Measurements from ENCODE around the gene MYO15A.

Gene MYO15A

DNA sequence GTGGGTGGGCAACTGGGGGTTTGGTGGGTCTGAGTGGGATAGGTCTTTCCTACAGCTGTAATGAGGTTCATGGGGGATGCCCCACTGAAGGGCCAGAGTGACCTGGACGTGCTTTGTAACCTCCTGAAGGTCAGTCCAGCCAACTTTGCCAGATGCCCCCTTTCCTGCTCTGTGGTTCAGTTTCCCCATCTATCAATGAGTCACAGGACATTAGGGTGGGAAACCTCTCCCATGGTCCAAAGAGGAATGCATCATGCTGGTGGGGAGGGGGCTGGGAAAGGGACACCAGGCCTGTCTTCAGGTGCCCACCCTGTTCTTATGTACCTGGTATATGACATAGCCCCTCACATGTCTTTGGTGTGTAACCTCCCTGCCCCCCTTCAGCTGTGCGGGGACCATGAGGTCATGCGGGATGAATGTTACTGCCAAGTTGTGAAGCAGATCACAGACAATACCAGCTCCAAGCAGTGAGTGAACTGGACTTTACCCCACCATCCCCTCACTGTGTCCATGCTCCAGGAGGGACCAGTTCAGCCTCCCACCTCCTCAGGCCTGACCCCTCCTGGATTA lies 51.1 kb downstream of the MYO15A start:
- no peak for DNase-seq

- DNase-seq, result no peak
Observed at GRCh38 chr17:18160128-18160856, 51.7 kb downstream of the MYO15A start.

DNA sequence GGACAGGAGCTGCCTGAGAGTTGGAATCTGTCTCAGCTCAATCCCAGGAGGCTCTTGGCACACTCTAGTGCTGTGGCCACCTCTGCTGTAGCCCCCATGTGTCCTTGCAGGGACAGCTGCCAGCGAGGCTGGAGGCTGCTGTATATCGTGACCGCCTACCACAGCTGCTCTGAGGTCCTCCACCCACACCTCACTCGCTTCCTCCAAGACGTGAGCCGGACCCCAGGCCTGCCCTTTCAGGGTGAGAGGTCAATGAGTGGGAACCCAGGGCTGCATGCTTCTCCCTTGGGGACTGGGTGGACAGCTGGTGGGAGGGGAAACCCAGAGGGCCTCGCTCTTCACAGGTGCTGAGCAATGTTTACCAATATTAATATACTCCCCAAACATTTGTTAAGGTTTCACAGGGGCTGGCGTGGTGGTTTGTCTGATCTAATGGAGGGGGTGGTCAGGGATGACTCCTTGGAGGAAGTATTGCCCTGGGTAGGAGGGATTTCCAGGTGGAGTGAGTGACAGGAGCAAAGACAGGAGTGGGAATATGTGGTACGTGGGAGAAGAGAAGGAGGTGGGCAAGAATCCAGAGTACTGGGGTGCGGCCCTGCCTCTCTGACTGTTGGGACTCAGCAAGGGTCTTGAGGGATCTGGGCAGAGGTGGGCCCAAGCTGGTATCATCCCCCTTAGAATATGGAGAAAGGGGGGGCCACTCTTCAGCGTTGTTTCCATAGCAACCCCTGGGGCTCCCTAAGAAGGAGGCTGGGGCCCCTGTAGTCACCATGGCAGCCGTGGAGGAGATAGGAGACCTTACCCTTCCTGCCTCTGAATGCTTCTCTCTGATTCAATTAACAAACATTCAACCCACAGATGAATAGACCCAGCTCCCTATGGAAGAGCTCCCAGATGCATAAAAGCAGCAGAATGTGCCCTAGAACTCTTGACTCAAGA lies 52.9 kb downstream of the MYO15A start:
- no peak for DNase-seq

DNA sequence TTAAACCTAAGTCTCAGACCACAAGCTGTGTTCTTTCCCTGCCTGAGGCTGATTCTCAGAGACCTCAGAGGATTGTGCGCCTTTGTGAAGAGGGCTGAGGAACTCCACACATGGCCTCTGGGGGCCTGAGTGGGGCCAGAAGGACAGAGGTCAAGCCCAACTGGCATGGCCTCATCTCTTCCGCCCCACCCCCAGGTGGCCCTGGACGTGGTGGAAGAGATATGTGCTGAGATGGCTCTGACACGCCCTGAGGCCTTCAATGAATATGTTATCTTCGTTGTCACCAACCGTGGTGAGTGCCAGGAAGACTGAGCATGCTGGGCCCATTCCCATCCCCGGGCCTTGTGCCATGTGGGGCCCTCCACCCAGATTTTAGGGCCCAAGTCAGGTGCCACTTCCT lies 55.0 kb downstream of the MYO15A start:
- DNase-seq, result no peak

GRCh38 chr17:18166894-18167293 lies 58.3 kb downstream of the MYO15A start:
- DNase-seq, result no peak

DNA sequence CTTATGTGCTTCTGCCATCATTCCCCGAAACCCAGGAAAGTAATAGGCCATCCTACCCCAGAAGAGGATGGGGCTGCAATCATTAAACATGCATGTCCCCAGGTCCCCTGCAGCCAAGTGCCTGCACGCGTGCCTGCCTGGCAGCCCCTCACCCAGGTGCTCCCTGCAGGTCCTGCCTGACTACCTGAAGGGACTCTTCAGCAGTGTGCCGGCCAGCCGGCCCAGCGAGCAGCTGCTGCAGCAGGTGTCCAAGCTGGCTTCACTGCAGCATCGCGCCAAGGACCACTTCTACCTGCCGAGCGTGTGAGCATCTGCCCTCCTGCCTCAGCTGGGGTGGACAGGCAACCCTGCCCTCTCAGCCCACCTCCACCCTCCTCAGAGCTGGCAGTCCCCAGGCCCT lies 58.9 kb downstream of the MYO15A start:
- no peak for DNase-seq

- no peak for DNase-seq
Observed at GRCh38 chr17:18172531-18173278, 64.1 kb downstream of the MYO15A start.

- DNase-seq, result no peak
Observed at GRCh38 chr17:18173740-18174139, 65.2 kb downstream of the MYO15A start.

DNA sequence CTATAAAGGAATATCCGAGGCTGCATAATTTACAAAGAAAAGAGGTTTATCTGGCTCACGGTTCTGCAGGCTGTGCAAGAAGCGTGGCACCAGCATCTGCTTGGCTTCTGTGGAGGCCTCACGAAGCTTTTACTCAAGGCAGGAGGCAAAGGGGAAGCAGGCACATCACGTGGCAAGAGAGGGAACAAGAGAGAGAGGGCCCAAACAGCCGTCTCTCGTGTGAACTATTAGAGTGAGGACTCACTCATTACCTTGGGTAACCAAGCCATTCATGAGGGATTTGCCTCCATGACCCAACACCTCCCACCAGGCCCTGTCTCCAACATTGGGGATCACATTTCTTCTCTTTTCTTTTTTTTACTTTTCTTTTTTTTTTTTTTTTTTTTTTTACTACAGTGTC lies 67.6 kb downstream of the MYO15A start:
- no peak for DNase-seq

DNA sequence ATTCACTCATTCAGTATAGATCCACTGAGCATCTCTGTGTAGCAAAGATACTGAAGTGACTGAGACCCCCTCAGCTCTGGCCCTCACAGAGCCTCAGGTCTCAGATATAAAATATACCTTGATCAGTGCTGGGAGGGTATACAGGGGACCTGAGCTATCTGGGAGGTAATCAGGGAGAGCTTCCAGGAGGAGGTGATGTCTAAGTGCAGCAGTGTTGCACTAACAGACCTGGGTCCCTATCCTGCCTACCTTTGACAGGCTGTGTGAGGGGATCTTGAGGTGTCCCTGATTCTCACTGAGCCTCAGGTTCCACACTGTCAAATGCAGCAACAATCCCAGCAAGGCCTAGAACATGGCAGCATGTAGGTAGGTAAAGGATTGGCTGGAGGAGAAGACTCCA lies 68.6 kb downstream of the MYO15A start:
- DNase-seq, result no peak

GRCh38 chr17:18177722-18178121 lies 69.2 kb downstream of the MYO15A start:
- DNase-seq, result no peak

DNA sequence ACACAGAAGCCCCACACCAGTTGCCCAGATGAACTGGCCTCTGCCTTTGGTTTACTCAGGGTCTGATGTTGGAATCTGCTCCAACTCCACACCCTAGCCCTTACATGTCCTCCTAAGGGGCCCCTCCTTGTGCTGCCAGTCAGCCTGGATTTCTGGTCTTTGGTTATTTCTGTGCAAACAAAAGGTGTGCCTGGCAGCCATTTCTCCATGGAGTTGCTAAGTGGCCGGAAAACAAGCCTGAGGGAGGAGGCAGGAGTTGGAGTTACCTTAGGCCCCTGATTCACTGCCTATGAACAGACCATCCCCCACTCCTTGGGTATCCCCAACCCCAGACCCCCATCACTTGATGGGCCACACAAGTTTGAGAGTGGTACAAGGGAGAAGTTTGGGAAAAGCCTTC lies 70.6 kb downstream of the MYO15A start:
- no peak for DNase-seq

DNA sequence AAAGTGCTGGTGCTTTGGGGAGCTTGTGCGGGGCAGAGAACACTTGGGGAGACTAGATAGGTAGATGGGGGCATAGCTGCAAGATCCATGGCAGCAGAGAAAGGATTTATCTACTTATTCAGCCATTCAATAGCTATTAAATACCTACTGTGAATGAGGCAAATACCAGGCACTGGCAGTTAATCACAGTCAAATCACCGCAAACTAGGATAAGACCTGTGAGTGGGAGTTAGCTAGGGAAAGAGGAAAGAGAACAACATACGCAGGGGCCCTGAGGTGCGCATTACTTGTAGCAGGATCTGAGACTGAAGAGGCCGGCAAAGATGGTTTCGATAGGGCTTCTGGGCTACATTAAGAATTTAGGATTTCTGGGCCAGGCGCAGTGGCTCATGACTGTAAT lies 71.2 kb downstream of the MYO15A start:
- no peak for DNase-seq

GRCh38 chr17:18181358-18181757 lies 72.8 kb downstream of the MYO15A start:
- DNase-seq, result peak in 1 of 2 experiments; percentile 32

- DNase-seq, result no peak
Observed at GRCh38 chr17:18182110-18182977, 73.8 kb downstream of the MYO15A start.

GRCh38 chr17:18182978-18183333 lies 74.4 kb downstream of the MYO15A start:
- peak; percentile 80 to 81 for DNase-seq

GRCh38 chr17:18183334-18184142 lies 75.0 kb downstream of the MYO15A start, which contains the start of gene ALKBH5:
TSS of gene ALKBH5 (plus strand) at chr17:18183828. CDS start at chr17:18184244, 416 bp downstream.
- DNase-seq, result peak; percentile 97 to 98

DNA sequence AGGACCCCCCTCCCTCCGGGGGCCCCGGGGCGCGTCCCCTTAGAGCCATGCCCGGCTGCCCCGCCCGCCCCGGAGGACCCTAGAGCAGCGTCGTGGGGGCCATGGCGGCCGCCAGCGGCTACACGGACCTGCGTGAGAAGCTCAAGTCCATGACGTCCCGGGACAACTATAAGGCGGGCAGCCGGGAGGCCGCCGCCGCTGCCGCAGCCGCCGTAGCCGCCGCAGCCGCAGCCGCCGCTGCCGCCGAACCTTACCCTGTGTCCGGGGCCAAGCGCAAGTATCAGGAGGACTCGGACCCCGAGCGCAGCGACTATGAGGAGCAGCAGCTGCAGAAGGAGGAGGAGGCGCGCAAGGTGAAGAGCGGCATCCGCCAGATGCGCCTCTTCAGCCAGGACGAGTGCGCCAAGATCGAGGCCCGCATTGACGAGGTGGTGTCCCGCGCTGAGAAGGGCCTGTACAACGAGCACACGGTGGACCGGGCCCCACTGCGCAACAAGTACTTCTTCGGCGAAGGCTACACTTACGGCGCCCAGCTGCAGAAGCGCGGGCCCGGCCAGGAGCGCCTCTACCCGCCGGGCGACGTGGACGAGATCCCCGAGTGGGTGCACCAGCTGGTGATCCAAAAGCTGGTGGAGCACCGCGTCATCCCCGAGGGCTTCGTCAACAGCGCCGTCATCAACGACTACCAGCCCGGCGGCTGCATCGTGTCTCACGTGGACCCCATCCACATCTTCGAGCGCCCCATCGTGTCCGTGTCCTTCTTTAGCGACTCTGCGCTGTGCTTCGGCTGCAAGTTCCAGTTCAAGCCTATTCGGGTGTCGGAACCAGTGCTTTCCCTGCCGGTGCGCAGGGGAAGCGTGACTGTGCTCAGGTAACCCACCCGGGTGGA lies 75.8 kb downstream of the MYO15A start:
- peak; percentile 63 to 79 for DNase-seq

GRCh38 chr17:18185391-18185790 lies 76.8 kb downstream of the MYO15A start:
- DNase-seq, result no peak
